SK-N-SH treated with all-trans-retinoic acid at 6 μM for 48 hours (cell line): ENCODE measurements around the gene GPR32.

Experiments
- ATAC-seq: fragments of 200-7000 bp; cut with Tn5 transposase; 3 replicates; pipeline ENCODE4 v1.9.1; 2020; ENCODE audit warnings: mild to moderate bottlenecking, moderate library complexity
- ARNTL ChIP-seq: fragments of 450-650 bp; formaldehyde crosslinking; IDR thresholded peaks from 2 replicates; pipeline ENCODE4 v1.5.0; 2020; ENCODE audit warnings: low read depth, mild to moderate bottlenecking, moderate library complexity, borderline replicate concordance
- BACH2 ChIP-seq: fragments of 250-450 bp; sonication (Bioruptor Pico); IDR thresholded peaks from 2 replicates; pipeline ENCODE4 v1.9.0; 2021; ENCODE audit warnings: mild to moderate bottlenecking, borderline replicate concordance
- CSDC2 ChIP-seq: fragments of 250-450 bp; sonication (Bioruptor Pico); IDR thresholded peaks from 2 replicates; pipeline ENCODE4 v1.5.0; 2020; ENCODE audit warnings: mild to moderate bottlenecking, moderate library complexity
- ESRRG ChIP-seq: fragments of 250-450 bp; sonication (Bioruptor Pico); IDR thresholded peaks from 2 replicates; pipeline ENCODE4 v1.6.1; 2021; ENCODE audit warnings: mild to moderate bottlenecking
- GLIS3 ChIP-seq: fragments of 250-450 bp; sonication (Bioruptor Pico); IDR thresholded peaks from 2 replicates; pipeline ENCODE4 v1.5.0; 2020; ENCODE audit warnings: mild to moderate bottlenecking, moderate library complexity
- ISL1 ChIP-seq: fragments of 250-450 bp; sonication (Bioruptor Pico); IDR thresholded peaks from 2 replicates; pipeline ENCODE4 v2.1.2; 2022; ENCODE audit warnings: mild to moderate bottlenecking, moderate library complexity
- OSR1 ChIP-seq: fragments of 250-450 bp; sonication (Bioruptor Pico); IDR thresholded peaks from 2 replicates; pipeline ENCODE4 v1.8.0; 2022; ENCODE audit warnings: moderate library complexity, mild to moderate bottlenecking, inconsistent platforms
- PATZ1 ChIP-seq: fragments of 250-450 bp; sonication (Bioruptor Pico); IDR thresholded peaks from 2 replicates; pipeline ENCODE4 v1.8.0; 2020; ENCODE audit warnings: mild to moderate bottlenecking, moderate library complexity, borderline replicate concordance
- POU6F1 ChIP-seq: fragments of 250-450 bp; sonication (Bioruptor Pico); IDR thresholded peaks from 2 replicates; pipeline ENCODE4 v1.8.0; 2021; ENCODE audit warnings: low read depth, mild to moderate bottlenecking, moderate library complexity, borderline replicate concordance
- PPARA ChIP-seq: fragments of 250-450 bp; sonication (Bioruptor Pico); IDR thresholded peaks from 2 replicates; pipeline ENCODE4 v1.5.0; 2020; ENCODE audit warnings: mild to moderate bottlenecking, borderline replicate concordance
- RARB ChIP-seq: fragments of 250-450 bp; sonication (Bioruptor Pico); IDR thresholded peaks from 2 replicates; pipeline ENCODE4 v1.8.0; 2021; ENCODE audit warnings: mild to moderate bottlenecking, moderate library complexity
- TCF4 ChIP-seq: fragments of 250-450 bp; sonication (Bioruptor Pico); IDR thresholded peaks from 2 replicates; pipeline ENCODE4 v1.8.0; 2021; ENCODE audit warnings: mild to moderate bottlenecking, moderate library complexity, borderline replicate concordance
- TOX ChIP-seq: fragments of 250-450 bp; sonication (Bioruptor Pico); IDR thresholded peaks from 2 replicates; pipeline ENCODE4 v1.8.0; 2021; ENCODE audit warnings: mild to moderate bottlenecking, moderate library complexity, borderline replicate concordance
- TSHZ2 ChIP-seq: fragments of 250-450 bp; sonication (Bioruptor Pico); IDR thresholded peaks from 2 replicates; pipeline ENCODE4 v1.5.0; 2020; ENCODE audit warnings: mild to moderate bottlenecking, moderate library complexity
- ZC3H10 ChIP-seq: fragments of 250-450 bp; sonication (Bioruptor Pico); IDR thresholded peaks from 2 replicates; pipeline ENCODE4 v1.5.1; 2021; ENCODE audit warnings: mild to moderate bottlenecking, moderate library complexity
- ZFP3 ChIP-seq: fragments of 250-450 bp; sonication (Bioruptor Pico); IDR thresholded peaks from 2 replicates; pipeline ENCODE4 v1.5.0; 2020; ENCODE audit warnings: mild to moderate bottlenecking, moderate library complexity
- ZFP30 ChIP-seq: fragments of 450-650 bp; formaldehyde crosslinking; IDR thresholded peaks from 2 replicates; pipeline ENCODE4 v1.5.0; 2022; ENCODE audit warnings: mild to moderate bottlenecking, moderate library complexity
- ZNF565 ChIP-seq: fragments of 450-650 bp; formaldehyde crosslinking; conservative IDR thresholded peaks from 2 replicates; pipeline ENCODE4 v1.5.0; 2020; ENCODE audit warnings: low read depth, mild to moderate bottlenecking, moderate library complexity
- ZNF70 ChIP-seq: fragments of 450-650 bp; formaldehyde crosslinking; IDR thresholded peaks from 2 replicates; pipeline ENCODE4 v1.5.0; 2020; ENCODE audit warnings: mild to moderate bottlenecking, moderate library complexity
- ZNF8 ChIP-seq: fragments of 450-650 bp; formaldehyde crosslinking; IDR thresholded peaks from 2 replicates; pipeline ENCODE4 v1.5.0; 2020; ENCODE audit warnings: mild to moderate bottlenecking, moderate library complexity

The GPR32 gene

GRCh38 chr19:50795664-50796073, 25.4 kb downstream of the GPR32 start:
- no peak for TF ChIP-seq RARB (CRISPR knock-in tag)
- no peak for TF ChIP-seq TSHZ2
- TF ChIP-seq TOX (CRISPR knock-in tag) = no peak
- TF ChIP-seq GLIS3 (CRISPR knock-in tag) = no peak
- TF ChIP-seq CSDC2 (CRISPR knock-in tag) = no peak
- no peak for TF ChIP-seq TCF4 (CRISPR knock-in tag)
- no peak for TF ChIP-seq ZNF565
- no peak for TF ChIP-seq ZC3H10 (CRISPR knock-in tag)
- no peak for TF ChIP-seq OSR1 (CRISPR knock-in tag)
- no peak for TF ChIP-seq ZFP30 (CRISPR knock-in tag)
- no peak for TF ChIP-seq ZNF8 (CRISPR knock-in tag)
- no peak for TF ChIP-seq POU6F1
- no peak for TF ChIP-seq BACH2
- TF ChIP-seq PPARA (CRISPR knock-in tag) = no peak
- no peak for TF ChIP-seq ZNF70 (CRISPR knock-in tag)
- TF ChIP-seq ISL1 (CRISPR knock-in tag) = no peak
- ATAC-seq = no peak

- TF ChIP-seq ZNF565 (no peak), ARNTL (CRISPR knock-in tag) (no peak), ZC3H10 (CRISPR knock-in tag) (no peak), TOX (CRISPR knock-in tag) (no peak), GLIS3 (CRISPR knock-in tag) (no peak), POU6F1 (no peak), BACH2 (no peak), ZFP3 (no peak), PPARA (CRISPR knock-in tag) (no peak), ESRRG (CRISPR knock-in tag) (no peak), TSHZ2 (no peak), TCF4 (CRISPR knock-in tag) (no peak), PATZ1 (CRISPR knock-in tag) (no peak), ZNF70 (CRISPR knock-in tag) (no peak)
- no peak for ATAC-seq
These were observed 25.9 kb downstream of the GPR32 start for GRCh38 chr19:50796128-50796633.
